Ovary (tissue), 3 donors: ENCODE measurements around the gene CRHBP.

Experiments used
- CTCF ChIP-seq, 3 donors: fragments of 450-650 bp in 2 of 3; fragments of 200-600 bp in 1 of 3; IDR thresholded peaks; one replicate each; pipeline versions ENCODE4 v1.5.1 to v1.8.0; 2016 to 2022; ENCODE audit warnings: antibody characterized with exemption in 3 of 3, mild to moderate bottlenecking in 1 of 3
- POLR2A ChIP-seq: fragments of 450-650 bp; IDR thresholded peaks from one replicate; pipeline ENCODE4 v1.6.1; 2017; ENCODE audit warnings: antibody characterized with exemption, mild to moderate bottlenecking, moderate library complexity
- donor health status: DM: no; HTN: no; CAD: no.

- TF ChIP-seq CTCF (IDR thresholded peaks at IDR 0.05): no peak
- no peak for TF ChIP-seq POLR2A
These were observed 3.2 kb downstream of the CRHBP start for GRCh38 chr5:76956033-76956432.
